SK-N-MC (cell line): ENCODE results near the gene DENND2D.

Experiments
- DNase-seq: peaks from one replicate; pipeline ENCODE4 v3.0.0-alpha.2; 2011; ENCODE audit warnings: low read depth, low spot score
- H3K27ac ChIP-seq: fragments of 200-600 bp; sonication (generic); 2 replicates; pipeline ENCODE4 v1.5.1; 2016; ENCODE audit warnings: mixed run types
- H3K36me3 ChIP-seq: fragments of 200-600 bp; sonication (generic); 2 replicates; pipeline ENCODE4 v1.6.1; 2017; ENCODE audit warnings: antibody characterized with exemption, low read length, mixed read lengths; ENCODE audit not compliant: insufficient read depth
- H3K4me3 ChIP-seq: fragments of 200-600 bp; sonication (generic); 2 replicates; pipeline ENCODE4 v1.5.1; 2016
- H3K9ac ChIP-seq: fragments of 200-600 bp; sonication (generic); 2 replicates; pipeline ENCODE4 v1.8.0; 2017; ENCODE audit warnings: mixed run types, mixed read lengths; ENCODE audit not compliant: insufficient read length
- H3K9me3 ChIP-seq: fragments of 200-600 bp; sonication (generic); 2 replicates; pipeline ENCODE4 v1.6.1; 2017; ENCODE audit warnings: low read depth, mild to moderate bottlenecking, antibody characterized with exemption, low read length, moderate library complexity, mixed read lengths
- EZH2 ChIP-seq: fragments of 200-600 bp; sonication (generic); IDR thresholded peaks from one replicate; pipeline ENCODE4 v1.6.1; 2017; ENCODE audit warnings: antibody characterized with exemption
- FOXP2 ChIP-seq: optimal IDR thresholded peaks from 2 replicates; pipeline ENCODE3; 2011; ENCODE audit warnings: mild to moderate bottlenecking, moderate library complexity; ENCODE audit not compliant: insufficient read depth; ENCODE audit errors: extremely low read length, control extremely low read depth
- POLR2AphosphoS5 ChIP-seq: IDR thresholded peaks from 2 replicates; pipeline ENCODE4 v1.6.1; 2012; ENCODE audit warnings: mild to moderate bottlenecking, low read depth, low read length, borderline replicate concordance

The DENND2D gene

GRCh38 chr1:111192658-111193519 is 7.6 kb downstream of the DENND2D start:
- Histone ChIP-seq H3K27ac (no peak overlapping the region), H3K36me3 (peaks cover 5% of the 10 kb centered on the region; the same call in 1 of the 2 replicates), H3K9me3 (no peaks in the 10 kb centered on the region), H3K4me3 (no peak overlapping the region), H3K9ac (no peak overlapping the region)
- no peak for TF ChIP-seq POLR2AphosphoS5
- no peak for TF ChIP-seq FOXP2
- no peak for TF ChIP-seq EZH2
- DNase-seq = no peak

DNA sequence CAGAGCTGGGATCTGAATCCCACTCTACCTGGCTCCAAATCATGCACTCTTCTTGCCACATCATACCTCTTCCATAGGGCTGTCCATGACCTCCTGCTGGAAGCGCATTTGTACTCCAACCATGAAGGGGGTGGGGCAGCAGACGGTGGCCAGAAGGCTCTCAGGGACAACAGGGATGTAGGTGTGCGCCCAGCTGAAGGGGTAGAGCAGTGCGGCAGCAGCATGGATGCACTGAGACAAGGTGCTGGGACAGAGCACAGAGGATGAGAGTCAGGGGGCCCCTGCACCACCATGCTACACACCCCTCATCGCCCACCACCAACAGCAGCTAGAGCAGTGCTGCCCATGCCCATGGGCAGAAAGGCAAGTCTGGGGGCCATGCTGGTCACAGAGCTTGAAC is 8.4 kb downstream of the DENND2D start:
- Histone ChIP-seq H3K4me3 (no peak overlapping the region), H3K9me3 (no peaks in the 10 kb centered on the region), H3K36me3 (peaks cover 13% of the 10 kb centered on the region), H3K9ac (no peak overlapping the region), H3K27ac (no peak overlapping the region)
- no peak for DNase-seq
- TF ChIP-seq EZH2 (no peak), FOXP2 (no peak), POLR2AphosphoS5 (no peak)

GRCh38 chr1:111191496-111191895 is 8.9 kb downstream of the DENND2D start:
- H3K27ac ChIP-seq = no peak overlapping the region
- TF ChIP-seq EZH2 (no peak), FOXP2 (no peak), POLR2AphosphoS5 (no peak)
- peaks cover 19% of the 10 kb centered on the region for H3K36me3 ChIP-seq
- no peaks in the 10 kb centered on the region for H3K9me3 ChIP-seq
- no peak overlapping the region for H3K9ac ChIP-seq
- no peak overlapping the region for H3K4me3 ChIP-seq
- no peak for DNase-seq

DNA sequence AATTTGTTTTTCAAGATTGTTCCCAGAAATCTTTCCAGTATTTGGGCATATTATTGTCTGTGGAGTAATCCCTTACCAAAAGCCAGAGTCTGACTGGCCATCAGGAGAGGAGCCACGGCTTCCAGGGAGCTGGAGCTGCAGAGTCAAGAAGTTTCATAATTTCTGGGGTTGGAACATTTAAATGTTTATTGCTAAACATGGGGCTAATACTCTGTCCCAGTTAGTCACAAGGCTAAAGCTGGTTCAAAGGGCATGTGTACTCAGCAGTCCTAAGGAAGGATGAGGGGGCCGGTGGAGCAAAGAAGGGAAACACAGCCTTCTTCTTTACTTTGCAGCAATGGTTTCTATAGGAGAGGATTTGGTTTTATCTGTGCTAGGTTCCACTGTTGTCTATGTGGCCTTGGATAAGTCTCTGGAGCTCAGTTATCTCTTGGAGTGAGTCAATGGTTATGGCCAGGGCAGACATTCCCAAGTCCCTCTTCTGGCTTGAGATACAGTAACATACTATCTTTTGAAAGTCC is 9.5 kb downstream of the DENND2D start:
- no peak overlapping the region for H3K4me3 ChIP-seq
- H3K9me3 ChIP-seq = no peaks in the 10 kb centered on the region
- peaks cover 24% of the 10 kb centered on the region for H3K36me3 ChIP-seq
- no peak overlapping the region for H3K27ac ChIP-seq
- TF ChIP-seq FOXP2 = no peak
- TF ChIP-seq EZH2 = no peak
- no peak for TF ChIP-seq POLR2AphosphoS5
- H3K9ac ChIP-seq = no peak overlapping the region
- no peak for DNase-seq

DNA sequence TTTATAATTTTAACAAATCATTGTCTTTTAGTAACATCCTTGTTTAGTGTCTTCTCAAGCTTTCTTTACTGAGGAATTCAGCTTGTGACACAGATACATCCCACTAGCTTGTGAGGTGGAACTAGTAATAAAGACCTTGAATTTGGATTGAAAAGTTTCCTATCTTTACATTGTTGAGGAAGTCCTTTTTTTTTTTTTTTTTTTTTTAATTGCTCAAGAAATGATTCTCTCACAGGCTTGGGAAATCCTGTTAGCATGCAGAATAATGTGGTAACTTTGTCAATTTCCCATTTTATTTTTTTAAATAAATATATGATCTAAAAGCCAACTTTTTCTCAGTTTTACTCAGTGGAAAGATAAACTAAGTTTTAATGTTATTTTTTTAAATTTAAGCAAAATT is 15.8 kb downstream of the DENND2D start:
- Histone ChIP-seq H3K27ac (no peak overlapping the region), H3K9ac (no peak overlapping the region), H3K9me3 (no peaks in the 10 kb centered on the region), H3K36me3 (peaks cover 53% of the 10 kb centered on the region), H3K4me3 (no peak overlapping the region)
- no peak for DNase-seq
- no peak for TF ChIP-seq EZH2
- TF ChIP-seq FOXP2 = no peak
- no peak for TF ChIP-seq POLR2AphosphoS5

DNA sequence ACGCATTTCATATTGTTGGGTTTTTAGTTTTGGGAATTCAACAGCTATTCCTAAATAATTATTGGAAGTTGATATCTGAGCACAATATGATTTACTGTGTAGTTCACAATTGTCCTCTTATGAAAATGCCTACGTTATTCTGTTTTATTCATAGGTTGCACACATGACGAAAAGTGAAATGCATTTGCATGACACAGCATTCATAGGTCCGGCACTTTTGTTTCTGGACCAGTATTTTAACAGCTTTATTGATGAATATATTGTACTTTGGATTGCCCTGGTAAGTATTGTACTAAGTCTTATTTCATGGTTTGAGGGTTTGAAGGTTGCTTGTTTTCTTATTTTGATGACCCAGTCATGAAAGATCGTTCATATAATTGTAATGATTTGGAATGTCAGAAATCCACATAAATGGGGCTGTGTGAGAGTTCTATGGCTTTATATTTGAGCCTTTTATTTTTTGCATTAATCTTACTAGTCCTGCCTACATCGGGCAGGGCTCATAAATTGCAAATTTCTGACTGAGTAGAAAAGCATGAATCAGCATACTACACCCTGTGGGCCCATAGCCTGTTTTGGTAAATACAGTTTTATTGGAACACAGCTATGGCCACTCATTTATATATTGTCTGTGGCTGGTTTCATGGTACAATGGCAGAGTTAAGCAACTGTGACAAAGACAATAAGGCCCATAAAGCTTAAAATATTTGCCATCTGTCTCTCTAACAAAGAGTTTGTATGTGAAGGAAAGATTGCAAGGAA is 17.0 kb downstream of the DENND2D start:
- Histone ChIP-seq H3K9me3 (no peaks in the 10 kb centered on the region), H3K4me3 (no peak overlapping the region), H3K9ac (no peak overlapping the region), H3K27ac (no peak overlapping the region), H3K36me3 (peaks cover 57% of the 10 kb centered on the region)
- no peak for TF ChIP-seq FOXP2
- TF ChIP-seq POLR2AphosphoS5 = no peak
- no peak for TF ChIP-seq EZH2
- DNase-seq = no peak

GRCh38 chr1:111182052-111182451 is 18.4 kb downstream of the DENND2D start:
- TF ChIP-seq FOXP2 (no peak), EZH2 (no peak), POLR2AphosphoS5 (no peak)
- DNase-seq = no peak
- no peak overlapping the region for H3K4me3 ChIP-seq
- no peak overlapping the region for H3K9ac ChIP-seq
- peaks cover 51% of the 10 kb centered on the region for H3K36me3 ChIP-seq
- H3K9me3 ChIP-seq = no peaks in the 10 kb centered on the region
- H3K27ac ChIP-seq = no peak overlapping the region

DNA sequence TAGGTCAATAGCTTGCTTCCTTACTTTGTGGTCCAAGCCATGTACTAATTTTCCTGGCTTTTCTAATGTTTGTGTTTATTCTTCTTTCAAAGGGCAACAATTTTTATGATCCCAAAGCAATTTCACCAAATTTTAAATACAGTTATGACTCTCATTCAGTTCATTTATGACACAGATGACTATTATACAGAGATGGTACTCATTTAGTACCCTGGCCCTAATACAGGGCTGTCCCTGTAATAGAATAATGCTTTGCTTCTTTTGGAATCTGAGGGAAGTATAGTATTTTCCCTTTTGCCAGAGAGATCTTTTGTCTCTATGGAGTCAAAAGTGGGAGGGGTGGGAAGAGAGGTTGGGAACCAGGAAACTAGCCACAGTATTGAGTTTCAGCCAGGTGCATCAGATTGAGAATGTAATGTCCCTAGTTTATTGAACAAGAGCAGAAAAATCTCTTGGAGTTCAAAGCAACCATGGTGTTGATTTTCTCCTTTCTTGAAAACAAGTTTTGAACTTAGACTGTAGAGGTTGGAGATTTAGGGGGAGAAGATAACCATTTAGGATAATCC is 20.4 kb downstream of the DENND2D start:
- Histone ChIP-seq H3K27ac (no peak overlapping the region), H3K9ac (no peak overlapping the region), H3K36me3 (peaks cover 40% of the 10 kb centered on the region), H3K9me3 (no peaks in the 10 kb centered on the region), H3K4me3 (no peak overlapping the region)
- TF ChIP-seq FOXP2 (no peak), POLR2AphosphoS5 (no peak), EZH2 (no peak)
- no peak for DNase-seq
